Choroid plexus epithelial cell (primary cell): Measurements from ENCODE around the gene PSMA7.

ENCODE experiments used
- DNase-seq: peaks from one replicate; pipeline ENCODE4 v3.0.0-alpha.2; 2010; ENCODE audit warnings: low read depth
- H3K4me3 ChIP-seq: 2 replicates; pipeline ENCODE4 v1.5.1; 2011; ENCODE audit warnings: low read depth, mild to moderate bottlenecking, control low read depth, low read length, moderate library complexity
- TF ChIP-seq, protein P1 (sequence below): conservative IDR thresholded peaks from 2 replicates; pipeline ENCODE4 v1.5.1; 2011; ENCODE audit warnings: low read depth, mild to moderate bottlenecking, control low read depth, inconsistent platforms, low read length, moderate library complexity

Gene PSMA7

DNA sequence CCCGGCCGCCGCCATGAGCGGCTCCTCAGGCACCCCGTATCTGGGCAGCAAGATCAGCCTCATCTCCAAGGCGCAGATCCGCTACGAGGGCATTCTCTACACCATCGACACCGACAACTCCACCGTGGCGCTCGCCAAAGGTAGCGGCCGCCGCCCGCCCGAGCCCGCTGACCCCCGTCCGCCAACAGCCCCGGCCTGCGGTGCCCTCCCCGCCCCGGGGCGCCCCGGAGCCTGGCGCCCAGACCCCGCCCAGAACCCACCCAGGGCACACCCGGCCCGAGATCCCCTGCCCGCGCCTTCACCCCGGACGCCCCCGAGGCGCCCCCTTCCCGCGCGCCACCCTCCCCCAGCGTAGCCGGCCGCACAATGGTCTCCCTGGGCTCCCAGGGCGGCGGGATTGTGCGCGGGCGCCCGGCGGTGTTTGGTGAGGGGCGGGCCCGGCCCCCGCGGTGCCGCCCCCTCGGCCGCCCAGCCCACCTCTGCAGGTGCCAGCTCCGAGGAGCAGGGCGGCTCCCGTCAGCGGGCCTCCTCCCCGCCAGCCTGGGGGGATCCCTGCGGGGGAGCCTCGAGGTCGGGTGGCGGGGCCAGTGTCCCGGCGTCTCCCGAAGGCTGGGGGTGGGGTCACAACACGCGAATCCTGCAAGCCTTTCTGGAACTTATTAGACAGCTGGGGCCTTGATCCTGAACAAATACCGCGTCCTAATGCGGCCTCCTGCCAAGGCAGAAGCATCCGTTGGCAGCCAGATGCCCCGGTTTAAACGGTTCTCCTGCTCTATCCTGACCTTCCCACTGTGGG lies 20.3 kb downstream of the PSMA7 start:
- peak overlapping the region; percentile 83 for H3K4me3 ChIP-seq
- TF ChIP-seq, protein P1, sequence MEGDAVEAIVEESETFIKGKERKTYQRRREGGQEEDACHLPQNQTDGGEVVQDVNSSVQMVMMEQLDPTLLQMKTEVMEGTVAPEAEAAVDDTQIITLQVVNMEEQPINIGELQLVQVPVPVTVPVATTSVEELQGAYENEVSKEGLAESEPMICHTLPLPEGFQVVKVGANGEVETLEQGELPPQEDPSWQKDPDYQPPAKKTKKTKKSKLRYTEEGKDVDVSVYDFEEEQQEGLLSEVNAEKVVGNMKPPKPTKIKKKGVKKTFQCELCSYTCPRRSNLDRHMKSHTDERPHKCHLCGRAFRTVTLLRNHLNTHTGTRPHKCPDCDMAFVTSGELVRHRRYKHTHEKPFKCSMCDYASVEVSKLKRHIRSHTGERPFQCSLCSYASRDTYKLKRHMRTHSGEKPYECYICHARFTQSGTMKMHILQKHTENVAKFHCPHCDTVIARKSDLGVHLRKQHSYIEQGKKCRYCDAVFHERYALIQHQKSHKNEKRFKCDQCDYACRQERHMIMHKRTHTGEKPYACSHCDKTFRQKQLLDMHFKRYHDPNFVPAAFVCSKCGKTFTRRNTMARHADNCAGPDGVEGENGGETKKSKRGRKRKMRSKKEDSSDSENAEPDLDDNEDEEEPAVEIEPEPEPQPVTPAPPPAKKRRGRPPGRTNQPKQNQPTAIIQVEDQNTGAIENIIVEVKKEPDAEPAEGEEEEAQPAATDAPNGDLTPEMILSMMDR = no peak
- peak; percentile 45 for DNase-seq

- H3K4me3 ChIP-seq = peak within 1 kb of the TSS; percentile 83
- TF ChIP-seq, protein P1 = no peak
- peak; percentile 98 for DNase-seq
These were observed 21.2 kb downstream of the PSMA7 start, which contains the start of gene LSM14B for GRCh38 chr20:62121776-62122653. Gene LSM14B, plus strand, starts transcription at chr20:62122475. Its CDS starts 192 bp downstream, at chr20:62122667.

DNA sequence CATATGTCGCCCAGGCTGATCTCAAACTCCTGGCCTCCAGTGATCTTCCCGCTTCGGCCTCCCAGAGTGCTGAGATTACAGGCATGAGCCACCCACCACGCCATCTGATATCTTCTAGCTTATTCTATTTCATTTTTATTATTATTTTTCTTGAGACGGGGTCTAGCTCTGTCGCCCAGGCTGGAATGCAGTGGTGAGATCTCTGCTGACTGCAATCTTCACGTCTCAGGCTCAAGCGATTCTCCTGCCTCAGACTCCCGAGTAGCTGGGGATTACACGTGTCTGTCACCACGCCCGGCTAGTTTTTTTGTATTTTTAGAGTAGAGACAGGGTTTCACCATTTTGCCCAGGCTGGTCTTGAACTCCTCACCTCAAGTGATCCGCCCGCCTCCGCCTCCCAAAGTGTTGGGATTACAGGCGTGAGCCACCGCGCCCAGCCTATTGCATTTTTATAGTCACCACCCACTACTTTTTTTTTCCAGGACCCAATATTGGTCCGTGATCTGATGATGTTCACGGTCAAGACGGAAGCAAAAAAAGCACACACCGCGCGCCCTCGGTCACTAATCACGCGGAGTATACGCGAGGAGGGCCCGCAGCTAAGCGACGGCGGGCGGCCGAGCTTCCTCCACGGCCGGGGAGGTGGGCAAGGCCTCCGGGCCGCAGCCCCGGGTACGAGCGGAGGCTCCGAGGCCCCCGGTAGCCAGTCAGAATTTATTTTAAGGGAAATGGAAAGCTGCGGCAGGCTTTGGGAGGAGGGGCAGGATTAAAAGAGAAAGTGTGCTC lies 22.0 kb downstream of the PSMA7 start:
- peak; percentile 72 for DNase-seq
- TF ChIP-seq, protein P1 = no peak
- peak overlapping the region; percentile 71 for H3K4me3 ChIP-seq

DNA sequence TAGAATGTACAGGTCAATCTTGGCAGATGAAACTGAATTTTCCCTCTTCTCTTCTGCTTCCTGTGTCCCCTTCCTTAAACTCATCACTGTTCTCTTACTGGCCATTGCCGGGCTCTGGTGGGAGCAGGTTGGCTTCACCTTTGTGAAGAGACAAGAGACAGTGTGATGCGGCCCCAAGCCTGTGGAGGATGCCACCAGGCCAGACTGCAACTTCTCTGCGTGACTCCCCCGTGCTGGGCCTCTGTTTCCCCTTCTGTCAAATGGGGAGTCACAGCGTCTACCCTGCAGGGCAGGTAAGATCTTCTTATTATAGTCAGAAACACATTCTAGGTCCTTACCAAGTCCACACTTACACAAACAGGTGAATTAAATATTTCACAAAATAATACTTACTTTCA lies 22.8 kb downstream of the PSMA7 start:
- TF ChIP-seq, protein P1 = no peak
- no peak for DNase-seq
- no peak overlapping the region for H3K4me3 ChIP-seq

DNA sequence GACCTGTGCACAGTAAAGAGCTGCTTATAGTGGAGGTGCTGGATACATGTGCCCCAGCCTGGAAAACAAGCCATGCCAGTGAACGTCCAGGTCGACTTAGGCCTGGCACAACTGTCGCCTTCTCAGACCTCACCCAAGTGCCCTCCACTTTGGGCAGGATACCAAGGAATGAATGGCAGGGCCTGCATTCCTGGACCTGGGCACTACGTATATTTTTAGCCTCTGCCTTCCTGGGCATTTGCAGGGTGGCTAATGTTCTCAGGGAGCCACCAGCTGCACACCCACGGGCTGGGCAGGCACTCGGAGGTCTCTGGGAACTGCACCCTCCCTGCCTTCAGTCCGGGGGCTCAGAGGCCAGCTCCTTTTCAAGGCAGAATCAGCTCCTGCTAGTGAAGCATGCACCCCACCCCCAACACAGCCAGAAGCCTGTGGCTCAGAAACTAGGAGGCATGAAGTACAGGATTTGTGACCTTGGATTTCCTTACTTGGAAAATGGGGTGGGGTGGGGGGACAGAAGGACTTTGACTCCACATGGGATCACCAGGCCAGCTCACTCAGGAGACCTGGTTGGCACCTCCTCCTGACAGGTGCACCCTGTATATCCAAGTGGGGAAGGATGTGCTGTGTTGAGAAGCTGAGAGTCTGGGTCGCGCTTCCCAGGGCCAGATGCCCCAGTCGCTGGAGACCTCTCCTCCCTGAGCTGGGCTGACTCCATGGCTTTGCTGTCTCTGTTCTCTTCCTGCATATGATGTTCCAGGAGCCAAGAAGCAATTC lies 23.4 kb downstream of the PSMA7 start:
- DNase-seq = no peak
- H3K4me3 ChIP-seq = no peak overlapping the region
- TF ChIP-seq, protein P1 = no peak

GRCh38 chr20:62119115-62119514 lies 24.1 kb downstream of the PSMA7 start:
- TF ChIP-seq, protein P1 = no peak
- no peak for DNase-seq
- no peak overlapping the region for H3K4me3 ChIP-seq
